ENCODE results near the gene ATAD3B.
"Not testable (repeated sequence)": the region's sequence is repeated elsewhere in the genome, so short reads cannot be mapped to it uniquely, and the experiment has no call there.

- TF ChIP-seq ZNF274 (IDR thresholded peaks at IDR 0.05; ENCODE audit: low read depth, low read length); SUZ12 (IDR thresholded peaks at IDR 0.05; ENCODE audit: extremely low read depth, insufficient read depth, insufficient read length): not testable (repeated sequence)
Observed at GRCh38 chr1:1533894-1534291, 62.3 kb downstream of the ATAD3B start.

All from NT2/D1 (cell line).